B cell (primary cell): Measurements from ENCODE around the gene AP1M1.

Experiments used
- EZH2 ChIP-seq: IDR thresholded peaks from 2 replicates; pipeline ENCODE4 v1.6.1; 2012; ENCODE audit warnings: borderline replicate concordance, low read depth, mild to moderate bottlenecking, moderate library complexity, low read length; ENCODE audit not compliant: insufficient read depth, poor library complexity, severe bottlenecking
- TF ChIP-seq, protein P1 (sequence below): fragments of 200-600 bp; IDR thresholded peaks from one replicate; pipeline ENCODE4 v1.8.0; 2022; ENCODE audit warnings: antibody characterized with exemption, mild to moderate bottlenecking

DNA sequence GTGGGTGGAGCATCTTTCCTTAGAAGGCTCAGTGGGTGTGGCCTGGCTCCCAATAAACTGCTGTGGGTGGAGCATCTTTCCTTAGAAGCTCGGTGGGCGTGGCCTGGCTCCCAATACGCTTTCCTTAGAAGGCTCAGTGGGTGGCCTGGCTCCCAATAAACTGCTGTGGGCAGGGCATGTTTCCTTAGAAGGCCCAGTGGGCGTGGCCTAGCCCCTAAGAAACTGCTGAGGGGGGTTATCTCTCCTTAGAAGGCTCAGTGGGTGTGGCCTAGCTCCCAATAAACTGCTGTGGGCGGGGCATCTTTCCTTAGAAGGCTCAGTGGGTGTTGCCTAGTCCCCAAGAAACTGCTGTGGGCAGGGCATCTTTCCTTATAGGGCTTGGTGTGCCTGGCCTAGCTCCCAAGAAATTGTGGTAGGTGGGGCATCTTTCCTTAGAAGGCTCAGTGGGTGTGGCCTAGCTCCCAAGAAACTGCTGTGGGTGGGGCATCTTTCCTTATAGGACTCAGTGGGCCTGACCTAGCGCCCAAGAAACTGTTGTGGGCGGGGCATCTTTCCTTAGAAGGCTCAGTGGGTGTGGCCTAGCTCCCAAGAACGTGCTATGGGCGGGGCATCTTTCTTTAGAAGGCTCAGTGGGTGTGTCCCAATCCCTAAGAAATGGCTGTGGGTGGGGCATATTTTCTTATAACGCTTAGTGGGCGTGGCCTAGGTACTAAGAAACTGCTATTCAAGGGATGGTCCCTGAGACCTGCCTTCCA, 44.0 kb upstream of the AP1M1 start:
- TF ChIP-seq, protein P1, sequence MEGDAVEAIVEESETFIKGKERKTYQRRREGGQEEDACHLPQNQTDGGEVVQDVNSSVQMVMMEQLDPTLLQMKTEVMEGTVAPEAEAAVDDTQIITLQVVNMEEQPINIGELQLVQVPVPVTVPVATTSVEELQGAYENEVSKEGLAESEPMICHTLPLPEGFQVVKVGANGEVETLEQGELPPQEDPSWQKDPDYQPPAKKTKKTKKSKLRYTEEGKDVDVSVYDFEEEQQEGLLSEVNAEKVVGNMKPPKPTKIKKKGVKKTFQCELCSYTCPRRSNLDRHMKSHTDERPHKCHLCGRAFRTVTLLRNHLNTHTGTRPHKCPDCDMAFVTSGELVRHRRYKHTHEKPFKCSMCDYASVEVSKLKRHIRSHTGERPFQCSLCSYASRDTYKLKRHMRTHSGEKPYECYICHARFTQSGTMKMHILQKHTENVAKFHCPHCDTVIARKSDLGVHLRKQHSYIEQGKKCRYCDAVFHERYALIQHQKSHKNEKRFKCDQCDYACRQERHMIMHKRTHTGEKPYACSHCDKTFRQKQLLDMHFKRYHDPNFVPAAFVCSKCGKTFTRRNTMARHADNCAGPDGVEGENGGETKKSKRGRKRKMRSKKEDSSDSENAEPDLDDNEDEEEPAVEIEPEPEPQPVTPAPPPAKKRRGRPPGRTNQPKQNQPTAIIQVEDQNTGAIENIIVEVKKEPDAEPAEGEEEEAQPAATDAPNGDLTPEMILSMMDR, result no peak
- no peak for TF ChIP-seq EZH2
